Measurements from ENCODE around the gene CLN3.
"Not testable (repeated sequence)": the region's sequence is repeated elsewhere in the genome, so short reads cannot be mapped to it uniquely, and the experiment has no call there.

Gene CLN3

DNA sequence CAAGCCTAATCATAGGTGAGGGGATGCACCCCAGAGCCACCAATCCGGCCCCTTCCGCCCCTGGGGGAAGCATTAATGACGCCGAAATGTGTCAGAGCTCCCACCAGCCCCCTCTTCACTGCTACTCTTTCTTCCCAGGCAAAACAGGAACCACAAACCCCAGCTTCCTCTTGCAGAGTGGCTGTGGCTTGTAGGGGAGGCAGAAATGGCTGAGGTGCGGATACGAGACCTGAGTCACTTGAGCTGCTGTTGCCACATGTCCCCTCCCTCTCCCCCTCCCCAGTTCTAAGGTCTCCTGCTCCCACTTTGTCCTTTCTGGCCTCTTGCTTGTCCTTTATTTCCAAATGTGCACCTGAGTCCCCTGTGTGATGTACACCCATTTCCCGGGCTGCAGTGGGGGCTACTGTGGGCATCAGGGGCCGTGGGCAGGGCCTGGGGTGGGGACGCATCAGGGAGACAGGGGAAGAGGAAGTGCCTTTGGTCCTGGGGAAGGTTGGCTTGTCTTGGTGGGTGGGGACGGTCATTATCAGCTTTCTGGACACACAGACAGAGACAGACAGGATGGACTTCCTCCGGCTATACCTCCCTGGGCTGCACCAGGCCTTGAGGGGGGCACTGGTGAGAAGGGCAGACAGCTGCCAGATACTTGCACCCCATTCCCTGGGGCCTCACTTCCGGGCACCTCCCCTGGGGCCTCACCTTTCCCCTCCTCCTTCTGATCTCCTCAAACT lies 2.4 kb upstream of the CLN3 start, which contains the start of gene APOBR:
APOBR (plus strand) TSS at position 523 of the 731 bp plus-strand sequence; CDS start at position 562, 39 bp downstream.
- DNase-seq (ENCODE audit: low read depth), result no peak

DNA sequence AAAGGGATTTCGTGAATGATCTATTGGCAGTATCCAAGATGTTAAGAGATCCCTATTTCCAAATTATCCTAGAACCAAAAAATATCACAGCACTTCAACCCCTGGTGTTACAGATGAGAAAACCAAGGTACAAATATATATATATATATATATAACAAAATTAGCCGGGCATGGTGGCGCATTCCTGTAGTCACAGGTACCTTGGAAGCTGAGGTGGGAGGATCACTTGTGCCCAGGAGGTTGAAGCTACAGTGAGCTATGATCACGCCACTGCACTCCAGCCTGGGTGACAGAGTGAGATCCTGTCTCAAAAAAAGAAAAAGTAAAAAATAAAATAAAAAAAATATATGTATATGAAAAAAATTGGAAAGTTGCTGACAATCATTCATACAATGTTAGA lies 637 bp upstream of the CLN3 start:
- DNase-seq (ENCODE audit: low read depth), result no peak

DNA sequence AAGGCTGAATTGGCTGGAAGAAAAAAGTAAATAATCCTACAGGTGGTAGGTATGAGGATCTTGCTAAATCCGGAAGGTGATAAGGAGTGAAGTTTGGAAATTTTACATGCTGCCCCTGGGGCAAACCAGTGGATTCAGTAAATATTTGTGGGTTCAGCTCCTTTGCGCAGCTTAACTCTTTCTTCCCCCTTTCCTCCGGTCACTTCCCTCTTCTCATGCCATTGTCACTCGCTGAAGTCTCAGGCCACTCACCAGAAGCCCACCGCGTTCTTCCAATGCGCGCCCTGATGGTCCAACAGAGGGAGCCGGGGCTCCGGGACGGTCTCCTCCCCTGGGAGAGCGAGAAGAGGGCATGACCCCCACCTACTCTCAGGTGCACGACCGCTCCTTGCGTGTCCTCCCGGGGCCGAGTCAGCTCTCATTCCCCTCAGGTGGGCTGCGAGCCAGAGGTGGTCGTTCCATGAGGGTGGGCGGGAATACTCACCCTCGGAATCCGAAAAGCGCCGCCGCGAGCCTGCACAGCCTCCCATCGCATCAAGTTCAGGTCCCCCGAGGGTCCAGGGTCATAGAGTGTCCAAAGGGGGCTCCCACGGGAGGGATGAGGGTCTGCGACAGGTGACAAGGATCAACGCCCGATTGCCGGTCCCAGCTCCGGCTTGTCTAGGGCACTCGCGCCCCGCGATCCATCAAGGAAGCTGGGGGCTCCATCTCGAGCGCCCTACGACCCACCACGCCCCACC lies 474 bp downstream of the CLN3 start:
- no peak for DNase-seq (ENCODE audit: low read depth)

DNA sequence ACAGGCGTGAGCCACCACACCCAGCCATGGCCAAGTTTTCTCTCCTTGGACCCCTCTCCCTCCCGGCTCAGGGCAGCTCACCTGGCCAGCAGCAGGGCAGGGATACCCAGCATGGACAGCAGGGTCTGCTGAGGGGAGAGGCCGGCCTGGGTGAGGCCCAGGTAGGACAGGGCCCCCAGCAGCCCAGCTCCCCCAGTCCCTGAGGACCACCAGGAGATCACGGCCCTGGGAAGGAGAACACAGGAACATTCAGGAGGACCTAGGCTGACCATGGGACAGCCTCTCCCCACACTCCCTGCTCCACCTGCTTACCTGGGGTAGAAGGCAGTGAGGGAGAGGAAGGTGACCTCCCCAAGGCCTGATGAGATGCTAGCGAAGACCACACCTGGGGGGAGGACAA lies 5.6 kb downstream of the CLN3 start:
- no peak for DNase-seq (ENCODE audit: low read depth)

DNA sequence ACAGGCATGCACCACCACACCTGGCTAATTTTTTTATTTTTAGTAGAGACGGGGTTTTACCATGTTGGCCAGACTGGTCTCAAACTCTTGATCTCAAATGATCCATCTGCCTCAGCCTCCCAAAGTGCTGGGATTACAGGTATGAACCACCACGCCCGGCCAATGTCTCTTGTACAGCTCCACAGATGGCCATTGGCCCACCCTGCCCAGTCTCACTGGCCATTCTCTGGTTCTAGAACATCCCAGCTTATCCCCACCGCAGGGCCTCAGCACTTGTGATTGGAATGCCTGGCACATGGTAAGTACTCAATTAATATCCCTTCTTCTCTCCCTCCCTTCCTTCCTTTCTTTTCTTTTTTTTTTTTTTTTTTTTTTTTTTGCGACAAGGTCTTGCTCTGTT lies 8.5 kb downstream of the CLN3 start:
- DNase-seq (ENCODE audit: low read depth), result not testable (repeated sequence)

DNA sequence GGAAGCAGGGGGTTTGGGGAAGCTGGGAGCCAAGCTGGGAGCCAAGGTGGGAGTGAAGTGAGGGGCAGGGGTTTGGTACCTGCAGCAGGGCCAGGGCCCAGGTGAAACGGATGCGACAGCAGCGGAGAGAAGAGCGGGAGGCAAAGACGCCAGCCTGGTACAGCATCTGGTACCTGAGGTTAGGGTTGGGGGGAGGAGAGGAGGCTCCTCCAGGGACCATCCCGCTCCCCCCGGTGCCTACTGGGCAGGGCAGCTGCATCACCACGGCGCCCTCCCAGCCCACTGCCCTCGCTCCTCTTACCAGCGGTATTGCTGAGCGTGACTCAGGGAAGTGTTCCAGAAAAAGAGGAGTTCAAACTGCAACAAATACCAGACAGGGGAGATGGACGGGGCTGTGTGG lies 9.8 kb downstream of the CLN3 start:
- DNase-seq (ENCODE audit: low read depth), result no peak

DNA sequence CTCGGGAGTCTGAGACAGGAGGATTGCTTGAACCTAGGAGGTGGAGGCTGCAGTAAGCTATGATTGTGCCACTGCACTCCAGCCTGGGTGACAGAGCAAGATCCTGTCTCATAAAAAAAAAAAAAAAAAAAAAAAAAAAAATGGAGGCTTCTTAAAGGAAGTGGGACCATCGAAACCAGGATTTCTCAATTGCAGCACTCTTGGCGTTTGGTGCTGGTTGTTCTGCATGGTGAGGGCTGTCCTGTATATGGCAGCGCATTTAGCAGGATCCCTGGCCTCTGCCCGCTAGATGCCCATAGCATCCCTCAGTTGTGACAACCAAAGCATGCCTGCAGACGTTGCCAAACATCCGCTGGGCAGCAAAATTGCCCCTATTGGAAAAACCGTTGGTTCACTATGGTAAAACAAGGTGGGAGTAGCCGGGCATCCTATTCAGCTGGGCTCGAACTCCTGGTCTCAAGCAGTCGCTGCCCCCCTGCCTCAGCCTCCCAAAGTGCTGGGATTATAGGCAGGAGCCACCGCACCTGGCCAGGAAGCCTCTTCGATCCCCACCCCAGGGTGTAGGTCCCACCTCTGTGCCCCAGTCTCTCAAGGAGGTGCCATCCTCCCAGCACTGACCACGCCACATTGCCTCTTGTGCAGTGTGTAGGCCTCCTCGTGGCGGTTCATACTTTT lies 13.2 kb downstream of the CLN3 start:
- no peak for DNase-seq (ENCODE audit: low read depth)

DNA sequence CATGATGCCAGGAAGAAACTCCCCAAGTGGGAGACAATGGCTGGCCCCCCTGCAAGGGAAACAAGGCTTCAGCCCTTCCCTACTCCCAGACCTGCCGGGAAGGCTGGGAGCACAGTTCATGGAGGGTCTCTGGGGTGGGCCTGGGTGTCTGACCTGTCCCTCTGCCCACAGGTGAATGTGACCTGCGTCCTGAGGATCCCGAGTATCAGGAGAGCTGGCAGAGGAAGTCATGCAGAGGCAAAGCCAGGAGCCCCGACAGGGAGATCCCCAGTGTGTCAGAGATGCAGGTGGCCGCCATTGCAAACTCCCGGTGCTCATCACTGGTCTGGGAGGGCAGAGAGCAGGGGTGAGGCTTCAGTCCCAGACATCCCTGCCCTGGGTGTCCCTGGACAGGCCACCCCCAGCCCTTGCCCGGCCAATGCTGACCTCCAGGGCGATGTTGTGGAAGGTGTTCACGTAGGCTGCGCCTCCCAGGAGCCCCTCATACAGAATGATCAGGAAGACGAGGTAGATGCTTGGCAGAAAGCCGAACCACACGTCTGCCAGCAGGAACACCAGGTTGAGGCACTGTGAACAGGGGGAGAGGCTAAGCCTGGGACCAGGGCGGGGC lies 14.5 kb downstream of the CLN3 start:
- no peak for DNase-seq (ENCODE audit: low read depth)

DNA sequence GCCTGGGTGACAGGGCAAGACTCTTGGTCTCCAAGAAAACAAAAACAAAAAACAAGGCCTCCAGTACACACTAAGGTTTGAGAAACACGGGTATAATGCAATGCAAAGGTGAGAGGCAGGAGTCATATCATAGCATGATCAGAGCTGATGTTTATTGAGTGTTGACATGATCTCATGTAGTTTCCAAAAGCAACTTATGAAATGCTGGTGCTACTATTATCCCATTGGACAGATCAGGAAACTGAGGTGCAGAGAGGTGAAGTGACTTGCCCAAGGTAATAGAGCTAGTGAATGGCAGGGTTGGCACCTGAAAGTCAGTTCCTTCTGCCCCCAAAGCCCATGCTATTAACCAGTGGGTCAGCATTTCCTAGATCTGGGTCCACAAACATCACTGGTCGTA lies 16.7 kb downstream of the CLN3 start:
- no peak for DNase-seq (ENCODE audit: low read depth)

DNA sequence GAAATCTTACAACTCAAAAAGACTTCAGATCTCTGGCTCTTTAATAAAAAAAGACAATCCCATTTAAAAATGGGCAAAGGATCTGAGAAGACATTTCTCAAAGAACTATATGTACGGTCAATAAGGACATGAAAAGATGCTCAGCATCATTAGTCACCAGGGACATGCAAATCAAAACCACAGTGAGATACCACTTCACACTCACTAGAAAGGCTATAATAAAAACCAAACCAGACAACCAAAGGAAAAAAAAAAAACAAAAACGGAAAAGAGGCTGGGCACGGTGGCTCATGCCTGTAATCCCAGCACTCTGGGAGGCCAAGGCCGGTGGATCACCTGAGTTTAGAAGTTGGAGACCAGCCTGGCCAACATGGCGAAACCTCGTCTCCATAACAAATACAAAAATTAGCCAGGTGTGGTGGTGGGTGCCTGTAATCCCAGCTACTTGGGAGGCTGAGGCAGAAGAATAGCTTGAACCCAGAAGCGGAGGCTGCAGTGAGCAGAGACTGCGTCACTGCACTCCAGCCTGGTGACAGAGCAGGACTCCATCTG lies 18.1 kb downstream of the CLN3 start:
- DNase-seq (ENCODE audit: low read depth), result no peak

DNA sequence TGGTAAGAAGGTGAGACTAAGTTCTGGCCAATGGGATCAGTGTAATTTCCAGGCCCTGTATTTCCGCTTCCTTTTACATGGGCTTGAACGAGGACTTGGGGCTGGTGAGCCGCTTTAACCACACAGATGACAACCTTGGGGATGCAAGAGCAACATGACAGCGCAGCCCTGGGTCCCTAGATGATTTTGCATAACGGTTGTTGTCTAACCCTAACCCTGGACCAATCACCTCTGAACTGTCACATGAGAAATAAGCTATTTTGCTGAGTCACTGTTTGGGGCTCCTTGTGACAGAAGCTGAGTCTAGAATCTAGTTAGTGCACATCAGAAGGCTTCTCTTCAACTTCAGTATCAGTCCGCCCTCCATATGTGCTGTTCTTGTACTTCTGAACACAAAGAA lies 44.8 kb downstream of the CLN3 start:
- DNase-seq (ENCODE audit: low read depth), result not testable (repeated sequence)

DNA sequence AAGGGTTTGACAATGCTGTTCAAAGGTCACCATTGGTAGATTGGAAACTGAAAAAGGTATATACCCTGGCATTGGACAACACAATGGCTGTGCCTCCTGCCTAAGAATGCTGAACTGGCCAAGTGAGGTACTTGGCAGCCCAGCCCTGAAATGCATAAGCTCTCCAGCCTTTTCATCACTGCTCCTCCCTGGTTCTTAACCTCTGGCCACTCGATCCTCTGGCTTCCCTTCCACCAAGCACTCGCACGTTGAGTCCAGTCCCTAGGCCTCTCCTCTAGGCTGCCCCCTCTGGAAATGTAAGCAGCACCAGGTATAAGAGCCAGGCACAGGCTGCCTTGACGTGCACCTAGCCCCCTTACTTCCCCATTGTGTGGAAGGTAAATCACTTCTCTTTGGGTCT lies 45.5 kb downstream of the CLN3 start:
- not testable (repeated sequence) for DNase-seq (ENCODE audit: low read depth)

DNA sequence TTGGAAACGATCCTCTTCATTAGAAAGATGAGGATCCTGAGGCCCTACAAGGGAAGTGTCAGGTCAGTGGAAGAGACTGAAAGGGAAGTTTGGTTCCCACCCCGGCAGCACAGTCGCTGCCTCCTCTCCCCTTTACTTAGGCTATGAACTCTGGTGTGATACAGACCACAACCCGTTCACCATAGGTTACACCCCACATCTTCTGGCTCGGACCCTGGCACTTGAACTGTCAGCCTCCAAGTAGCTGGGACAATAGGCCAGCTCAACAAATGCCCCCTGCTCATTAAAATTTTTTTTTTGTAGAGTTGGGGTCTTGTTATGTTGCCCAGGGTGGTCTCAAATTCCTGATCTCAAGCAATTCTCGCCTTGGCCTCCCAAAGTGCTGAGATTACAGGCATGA lies 47.9 kb downstream of the CLN3 start:
- DNase-seq (ENCODE audit: low read depth), result not testable (repeated sequence)

DNA sequence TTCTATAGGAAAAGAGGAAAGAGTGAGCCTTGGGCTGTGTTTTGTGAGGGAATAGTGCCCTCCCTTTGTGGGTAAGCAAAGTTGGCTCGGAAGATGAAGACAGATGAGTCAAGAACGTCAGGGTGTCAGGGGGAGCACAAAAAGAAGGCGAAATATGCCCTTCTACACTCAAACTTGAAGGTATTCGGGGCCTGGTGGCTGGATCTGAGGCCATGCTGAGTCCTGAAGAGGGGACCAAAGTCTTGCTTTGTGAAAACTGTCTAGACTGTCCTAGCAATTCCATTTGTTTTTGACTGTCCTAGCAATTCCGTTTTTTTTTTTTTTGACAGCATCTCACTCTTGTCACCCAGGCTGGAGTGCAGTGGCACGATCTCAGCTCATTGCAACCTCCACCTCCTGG lies 53.0 kb downstream of the CLN3 start:
- DNase-seq (ENCODE audit: low read depth), result not testable (repeated sequence)

DNA sequence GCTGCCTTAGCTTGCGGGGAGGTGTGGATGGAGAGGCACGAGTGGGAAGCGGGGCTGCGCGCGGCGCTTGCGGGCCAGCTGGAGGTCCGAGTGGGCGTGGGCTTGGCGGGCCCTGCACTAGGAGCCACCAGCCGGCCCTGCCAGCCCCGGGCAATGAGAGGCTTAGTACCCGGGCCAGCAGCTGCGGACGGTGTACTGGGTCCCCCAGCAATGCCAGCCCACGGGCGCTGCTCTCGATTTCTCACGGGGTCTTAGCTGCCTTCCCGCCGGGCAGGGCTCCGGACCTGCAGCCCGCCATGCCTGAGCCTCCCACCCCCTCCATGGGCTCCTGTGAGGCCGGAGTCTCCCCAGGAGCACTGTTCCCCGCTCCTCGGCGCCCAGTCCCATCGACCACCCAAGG lies 56.5 kb downstream of the CLN3 start:
- not testable (repeated sequence) for DNase-seq (ENCODE audit: low read depth)

Measured in amniotic epithelial cell (primary cell).